VCaP (cell line): ENCODE measurements around the gene RYR3.
"Not testable (repeated sequence)": the region's sequence is repeated elsewhere in the genome, so short reads cannot be mapped to it uniquely, and the experiment has no call there.

Experiments used
- H3K27ac ChIP-seq: fragments of 450-650 bp; 2 replicates; pipeline ENCODE4 v1.5.1; 2017
- CTCF ChIP-seq: fragments of 450-650 bp; conservative IDR thresholded peaks from 2 replicates; pipeline ENCODE4 v1.5.1; 2017; ENCODE audit warnings: mild to moderate bottlenecking, moderate library complexity

RYR3 gene

GRCh38 chr15:33810806-33811205, 500.0 kb downstream of the RYR3 start:
- no peak overlapping the region for H3K27ac ChIP-seq
- TF ChIP-seq CTCF, result no peak

GRCh38 chr15:33813891-33814290, 503.1 kb downstream of the RYR3 start:
- no peak overlapping the region for H3K27ac ChIP-seq
- TF ChIP-seq CTCF, result no peak

GRCh38 chr15:33819499-33819898, 508.7 kb downstream of the RYR3 start:
- not testable (repeated sequence) for H3K27ac ChIP-seq

- peak overlapping the region; percentile 48; the same call in 1 of the 2 replicates for H3K27ac ChIP-seq
- TF ChIP-seq CTCF, result no peak
Measured at GRCh38 chr15:33822479-33822878, 511.7 kb downstream of the RYR3 start.

GRCh38 chr15:33823119-33823518, 512.4 kb downstream of the RYR3 start:
- TF ChIP-seq CTCF, result no peak
- peak overlapping the region; percentile 48; the same call in 1 of the 2 replicates for H3K27ac ChIP-seq

- H3K27ac ChIP-seq, result no peak overlapping the region
- no peak for TF ChIP-seq CTCF
Measured at GRCh38 chr15:33825453-33825852, 514.7 kb downstream of the RYR3 start.

- H3K27ac ChIP-seq, result no peak overlapping the region
- no peak for TF ChIP-seq CTCF
Measured at GRCh38 chr15:33826201-33826600, 515.4 kb downstream of the RYR3 start.

GRCh38 chr15:33830351-33830750, 519.6 kb downstream of the RYR3 start:
- TF ChIP-seq CTCF, result no peak
- H3K27ac ChIP-seq, result no peak overlapping the region
